ENCODE data around the gene KCNB1. TPM values are rescaled to one million over a fixed set of nuclear protein-coding genes. Genes with fewer than 3 reads are reported as not detected.

KCNB1 gene
- total and polyA plus RNA-seq, 2 of the 4 experiments (the other 2 are of a cell fraction), result 0.05 TPM; not detected in 1

GRCh38 chr20:49476016-49476355 lies 6.5 kb downstream of the KCNB1 start:
- no peak overlapping the region for H3K4me3 ChIP-seq (ENCODE audit: insufficient read depth, low read depth, low read length)
- whole genome bisulfite sequencing, 2 experiments (ENCODE audit: extremely low coverage in 2 of 2, insufficient read length in 1 of 2), result 24% methylated on average over 2 of the region's 7 CpGs; no CpG with 5 or more reads in 1 of the 2 experiments
- no peak overlapping the region for H3K4ac ChIP-seq (ENCODE audit: low read depth, low read length)
- H3K14ac ChIP-seq (replicated peaks; ENCODE audit: low read depth, low read length), result no peak overlapping the region
- intact Hi-C loops (cut with micrococcal nuclease) (no loop called here), in situ Hi-C loops (cut with MboI; ENCODE audit: low sequenced_read_pairs) (no loop called here), dilution Hi-C loops (cut with HindIII; ENCODE audit: low sequenced_read_pairs, unreplicated experiment) (no loop called here)
- ChIA-PET POLR2A (ENCODE audit: unreplicated experiment) (no interaction called here), CTCF (interaction anchor here (1.7 kb wide), 1 partner anchor 9 kb away, joined by 7 read pairs; no protein-coding TSS in a partner anchor)
- 0 out of 2 replicates have a peak, but pooled peaks cover 3% of the 10 kb centered on the region for H3K9me1 ChIP-seq (ENCODE audit: insufficient read depth, low read length)
- no peak overlapping the region for H2BK20ac ChIP-seq (ENCODE audit: low read depth, low read length)
- H2BK15ac ChIP-seq (ENCODE audit: low read depth, low read length), result no peak overlapping the region
- no peak overlapping the region for H4K8ac ChIP-seq (ENCODE audit: low read depth in 2 of 2, low read length in 2 of 2)
- no peak overlapping the region for H2AFZ ChIP-seq (replicated peaks; ENCODE audit: low read length, poor library complexity)
- no peak for ATAC-seq (ENCODE audit: low read depth)
- 0 out of 2 replicates have a peak, but pooled peaks have one; percentile 20 for TF ChIP-seq FOS (IDR thresholded peaks at IDR 0.05; ENCODE audit: low read depth, low read length)
- no peak for TF ChIP-seq MAZ (IDR thresholded peaks at IDR 0.05; ENCODE audit: borderline replicate concordance, low read depth, low read length)
- no peak overlapping the region for H2AK5ac ChIP-seq (ENCODE audit: low read depth, low read length)
- H3K79me1 ChIP-seq (ENCODE audit: low read depth in 1 of 2, low read length in 2 of 2), result no peaks in the 10 kb centered on the region
- no peak overlapping the region for H2BK120ac ChIP-seq (ENCODE audit: low read depth, low read length)
- no peak overlapping the region for H2BK5ac ChIP-seq (ENCODE audit: low read depth, low read length, poor library complexity, severe bottlenecking)
- no peak overlapping the region for H3K56ac ChIP-seq (ENCODE audit: extremely low read depth, insufficient read depth, low read length)
- peaks cover 64% of the 10 kb centered on the region for H3K27me3 ChIP-seq (ENCODE audit: control insufficient read depth, insufficient read depth, low read length)
- H2AK9ac ChIP-seq (replicated peaks; ENCODE audit: low read depth, low read length, poor library complexity), result no peak overlapping the region
- DNase-seq, result no peak
- H3K18ac ChIP-seq (ENCODE audit: low read depth, low read length), result no peak overlapping the region
- no peak overlapping the region for H4K5ac ChIP-seq (ENCODE audit: low read depth, low read length)
- H3K36me3 ChIP-seq (ENCODE audit: control insufficient read depth, insufficient read depth, low read length), result no peaks in the 10 kb centered on the region
- H4K20me1 ChIP-seq (ENCODE audit: insufficient read depth, low read length), result no peaks in the 10 kb centered on the region
- no peaks in the 10 kb centered on the region for H3K4me1 ChIP-seq (ENCODE audit: control insufficient read depth, insufficient read depth, low read length)
- 0 out of 2 replicates have a peak, but pooled peaks cover 2% of the 10 kb centered on the region for H3K9me3 ChIP-seq (ENCODE audit: control insufficient read depth, insufficient read depth, low read length)
- H4K91ac ChIP-seq (ENCODE audit: insufficient read depth, low read depth, low read length), result no peak overlapping the region
- H3K27ac ChIP-seq (ENCODE audit: insufficient read depth, low read length), result no peak overlapping the region
- no TSS peak for BruUV-seq (replicated peaks)
- H3K4me2 ChIP-seq (ENCODE audit: low read depth, low read length), result no peak overlapping the region
- no peak overlapping the region for H3K23ac ChIP-seq (ENCODE audit: low read depth, low read length)
- H3K9ac ChIP-seq (ENCODE audit: low read depth, low read length), result no peak overlapping the region

Data from IMR-90 (cell line).